ENCODE measurements around the gene DEK.

DNA sequence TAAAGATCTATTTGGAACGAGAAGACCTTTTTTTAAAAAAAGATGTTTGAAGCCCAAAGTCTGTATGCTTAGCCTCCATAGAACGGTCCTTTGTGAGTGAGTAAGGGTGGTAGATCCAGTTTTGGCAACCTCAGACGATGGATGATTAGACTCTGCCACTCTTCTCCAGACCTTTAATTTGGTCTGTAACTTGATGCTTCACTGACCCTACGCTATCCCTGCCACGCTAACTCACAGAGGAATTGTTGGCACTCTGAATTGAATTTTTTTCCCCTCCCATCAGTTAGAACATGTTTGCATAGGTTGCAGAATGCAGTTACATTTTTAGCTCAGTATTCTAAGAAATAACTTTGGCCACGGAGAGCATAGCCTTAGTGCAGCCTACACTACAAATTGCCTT is 15.8 kb upstream of the DEK start:
- TF ChIP-seq, protein P1, sequence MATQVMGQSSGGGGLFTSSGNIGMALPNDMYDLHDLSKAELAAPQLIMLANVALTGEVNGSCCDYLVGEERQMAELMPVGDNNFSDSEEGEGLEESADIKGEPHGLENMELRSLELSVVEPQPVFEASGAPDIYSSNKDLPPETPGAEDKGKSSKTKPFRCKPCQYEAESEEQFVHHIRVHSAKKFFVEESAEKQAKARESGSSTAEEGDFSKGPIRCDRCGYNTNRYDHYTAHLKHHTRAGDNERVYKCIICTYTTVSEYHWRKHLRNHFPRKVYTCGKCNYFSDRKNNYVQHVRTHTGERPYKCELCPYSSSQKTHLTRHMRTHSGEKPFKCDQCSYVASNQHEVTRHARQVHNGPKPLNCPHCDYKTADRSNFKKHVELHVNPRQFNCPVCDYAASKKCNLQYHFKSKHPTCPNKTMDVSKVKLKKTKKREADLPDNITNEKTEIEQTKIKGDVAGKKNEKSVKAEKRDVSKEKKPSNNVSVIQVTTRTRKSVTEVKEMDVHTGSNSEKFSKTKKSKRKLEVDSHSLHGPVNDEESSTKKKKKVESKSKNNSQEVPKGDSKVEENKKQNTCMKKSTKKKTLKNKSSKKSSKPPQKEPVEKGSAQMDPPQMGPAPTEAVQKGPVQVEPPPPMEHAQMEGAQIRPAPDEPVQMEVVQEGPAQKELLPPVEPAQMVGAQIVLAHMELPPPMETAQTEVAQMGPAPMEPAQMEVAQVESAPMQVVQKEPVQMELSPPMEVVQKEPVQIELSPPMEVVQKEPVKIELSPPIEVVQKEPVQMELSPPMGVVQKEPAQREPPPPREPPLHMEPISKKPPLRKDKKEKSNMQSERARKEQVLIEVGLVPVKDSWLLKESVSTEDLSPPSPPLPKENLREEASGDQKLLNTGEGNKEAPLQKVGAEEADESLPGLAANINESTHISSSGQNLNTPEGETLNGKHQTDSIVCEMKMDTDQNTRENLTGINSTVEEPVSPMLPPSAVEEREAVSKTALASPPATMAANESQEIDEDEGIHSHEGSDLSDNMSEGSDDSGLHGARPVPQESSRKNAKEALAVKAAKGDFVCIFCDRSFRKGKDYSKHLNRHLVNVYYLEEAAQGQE (IDR thresholded peaks at IDR 0.05; ENCODE audit: insufficient read depth in 1 of 2, low read depth in 2 of 2, low read length in 2 of 2), result no peak
- no peak for TF ChIP-seq SIN3A (IDR thresholded peaks at IDR 0.05; ENCODE audit: borderline replicate concordance, insufficient read depth, low read length)
